ENCODE measurements around the gene SV2C. TPM values are rescaled to one million over a fixed set of nuclear protein-coding genes. Genes with fewer than 3 reads are reported as not detected.

Gene SV2C
- total and polyA plus RNA-seq, 2 of the 13 experiments (the other 11 are each of a cell fraction or from before 2014, with no cell fraction given) = not detected

- TF ChIP-seq ZNF562 (CRISPR knock-in tag; IDR thresholded peaks at IDR 0.05; ENCODE audit: borderline replicate concordance) (no peak), ZKSCAN8 (CRISPR knock-in tag; IDR thresholded peaks at IDR 0.05; ENCODE audit: borderline replicate concordance) (peak; percentile 47; the same call in 1 of the 2 replicates), ZNF343 (CRISPR knock-in tag; IDR thresholded peaks at IDR 0.05) (0 out of 2 replicates have a peak, but pooled peaks have one; percentile 39), ZNF33A (CRISPR knock-in tag; IDR thresholded peaks at IDR 0.05; ENCODE audit: borderline replicate concordance) (no peak), RERE (CRISPR knock-in tag; IDR thresholded peaks at IDR 0.05; ENCODE audit: low read depth) (peak; percentile 27; the same call in 1 of the 2 replicates), ZMYM3 (CRISPR knock-in tag; IDR thresholded peaks at IDR 0.05) (peak; percentile 62), ZBTB7A (CRISPR knock-in tag; IDR thresholded peaks at IDR 0.05) (peak; percentile 95), BCL6 (CRISPR knock-in tag; IDR thresholded peaks at IDR 0.05) (peak; percentile 52; the same call in 1 of the 2 replicates), U2AF2 (IDR thresholded peaks at IDR 0.05; ENCODE audit: low read depth, low read length) (no peak), PHF8 (CRISPR knock-in tag; IDR thresholded peaks at IDR 0.05) (peak; percentile 68), ZNF556 (CRISPR knock-in tag; IDR thresholded peaks at IDR 0.05; ENCODE audit: borderline replicate concordance) (no peak), GFI1 (CRISPR knock-in tag; IDR thresholded peaks at IDR 0.05; ENCODE audit: borderline replicate concordance) (no peak), PAX8 (CRISPR knock-in tag; IDR thresholded peaks at IDR 0.05; ENCODE audit: borderline replicate concordance) (no peak), ZNF232 (CRISPR knock-in tag; IDR thresholded peaks at IDR 0.05; ENCODE audit: borderline replicate concordance) (peak; percentile 48; the same call in 1 of the 2 replicates), NFKBIZ (CRISPR knock-in tag; IDR thresholded peaks at IDR 0.05) (no peak), JUNB (CRISPR knock-in tag; IDR thresholded peaks at IDR 0.05; ENCODE audit: borderline replicate concordance) (no peak), ZNF362 (CRISPR knock-in tag; IDR thresholded peaks at IDR 0.05; ENCODE audit: borderline replicate concordance) (peak; percentile 56; the same call in 1 of the 2 replicates)
Measured at GRCh38 chr5:76402886-76403765, 319.9 kb downstream of the SV2C start, which contains the start of gene IQGAP2 (continued).
